Measurements from ENCODE around the gene KCNJ5.

The KCNJ5 gene

DNA sequence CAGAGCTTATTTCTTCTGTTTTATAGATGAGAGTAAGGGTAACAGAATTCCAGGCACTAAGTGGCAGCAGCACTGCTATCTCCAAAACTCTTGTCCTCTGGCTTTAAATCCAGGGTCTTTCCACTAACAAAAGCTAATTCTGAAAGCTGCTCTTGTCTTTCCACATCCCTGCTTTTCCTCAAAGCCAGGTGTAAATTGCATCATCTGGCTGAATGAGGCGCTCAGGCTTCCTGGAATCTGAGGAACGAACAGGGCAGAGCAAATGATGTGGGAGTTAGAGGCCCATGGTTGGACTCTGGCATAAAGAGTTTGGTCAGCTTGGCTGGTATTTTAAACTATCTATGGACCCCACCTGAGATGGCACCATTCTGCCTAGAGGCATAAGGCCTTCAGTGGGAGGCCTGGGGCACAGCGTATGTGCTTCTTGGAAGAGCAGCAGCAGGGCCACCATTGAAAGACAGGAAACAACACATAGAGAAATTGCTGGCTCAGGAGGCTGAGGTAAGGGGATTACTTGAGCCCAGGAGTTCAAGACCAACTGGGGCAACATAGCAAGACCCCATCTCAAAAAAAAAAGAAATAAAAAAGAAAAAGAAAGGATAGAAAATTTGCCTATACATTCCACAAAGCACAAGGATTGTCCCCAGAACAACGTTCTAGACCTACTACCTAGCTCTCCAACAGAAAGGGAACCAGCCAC, 1.9 kb downstream of the KCNJ5 start:
- DNase-seq (ENCODE audit: low read depth, low spot score), result no peak
- H3K4me3 ChIP-seq (ENCODE audit: low read length), result no peak overlapping the region

GRCh38 chr11:128893578-128894285, 2.6 kb downstream of the KCNJ5 start:
- DNase-seq (ENCODE audit: low read depth, low spot score), result peak; percentile 10
- no peak overlapping the region for H3K4me3 ChIP-seq (ENCODE audit: low read length)

DNA sequence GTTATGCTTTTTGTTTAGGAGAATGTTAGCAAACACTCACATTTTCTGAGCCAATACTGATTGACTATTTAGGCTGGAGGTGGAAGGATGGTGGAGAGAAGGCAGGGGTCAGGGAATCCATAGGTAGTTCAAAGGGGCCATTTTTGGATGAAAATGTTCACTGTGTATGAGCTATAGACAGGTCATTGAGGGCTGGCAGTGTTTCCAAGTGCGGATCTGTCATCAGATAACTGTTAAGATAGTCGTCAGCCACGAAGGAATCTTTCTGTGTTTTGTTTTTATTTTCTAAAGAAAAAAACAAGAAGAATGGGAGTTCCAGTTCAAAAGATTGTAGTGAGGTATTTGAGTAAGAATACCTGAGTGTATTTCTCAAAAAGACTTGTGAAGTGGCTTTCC, 3.1 kb downstream of the KCNJ5 start:
- DNase-seq (ENCODE audit: low read depth, low spot score), result no peak
- no peak overlapping the region for H3K4me3 ChIP-seq (ENCODE audit: low read length)

DNA sequence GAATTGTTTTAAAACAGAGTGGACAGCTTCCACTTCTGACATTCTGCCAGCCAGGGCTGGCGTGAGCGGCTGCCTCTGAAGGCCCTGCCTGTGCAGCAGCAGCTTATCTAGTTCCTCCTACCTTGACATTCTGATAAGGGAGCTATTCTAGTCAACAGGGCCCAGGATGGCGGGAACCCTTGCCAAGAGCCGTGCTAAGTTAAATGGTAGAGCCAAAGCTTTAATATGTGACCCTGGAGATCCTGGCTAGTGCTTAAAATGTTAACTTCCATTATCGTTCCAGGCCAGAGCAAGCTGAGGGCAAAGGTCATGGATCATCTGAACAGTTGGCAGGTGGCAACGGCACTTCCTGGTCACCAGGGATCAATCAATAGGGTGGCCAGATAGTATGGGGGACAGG, 3.5 kb downstream of the KCNJ5 start:
- H3K4me3 ChIP-seq (ENCODE audit: low read length), result no peak overlapping the region
- DNase-seq (ENCODE audit: low read depth, low spot score), result no peak

DNA sequence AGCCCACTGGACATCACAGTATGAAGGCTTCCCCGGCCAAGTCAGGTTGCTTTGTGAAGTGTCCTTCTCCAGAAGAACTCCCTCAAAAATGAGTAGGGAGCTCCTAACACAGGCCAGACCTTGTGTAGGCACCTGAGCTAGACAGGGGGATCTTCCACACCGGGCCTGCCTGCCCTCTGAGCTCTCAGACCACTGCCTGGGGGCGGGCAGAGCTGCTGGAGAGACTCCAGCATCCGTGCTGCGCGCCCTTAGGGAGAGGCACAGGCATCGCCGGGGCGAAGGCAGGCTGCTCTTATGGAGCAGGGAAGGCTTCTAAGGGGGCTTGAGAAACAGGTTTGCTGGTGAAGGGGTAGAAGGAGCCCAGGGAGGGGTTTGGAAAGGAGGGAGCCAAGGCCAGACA, 4.4 kb downstream of the KCNJ5 start:
- DNase-seq (ENCODE audit: low read depth, low spot score), result no peak
- H3K4me3 ChIP-seq (ENCODE audit: low read length), result no peak overlapping the region

GRCh38 chr11:128896356-128896755, 5.2 kb downstream of the KCNJ5 start:
- no peak for DNase-seq (ENCODE audit: low read depth, low spot score)
- H3K4me3 ChIP-seq (ENCODE audit: low read length), result no peak overlapping the region

GRCh38 chr11:128897826-128898225, 6.7 kb downstream of the KCNJ5 start:
- DNase-seq (ENCODE audit: low read depth, low spot score), result no peak
- H3K4me3 ChIP-seq (ENCODE audit: low read length), result no peak overlapping the region

GRCh38 chr11:128898580-128899344, 7.6 kb downstream of the KCNJ5 start:
- no peak for DNase-seq (ENCODE audit: low read depth, low spot score)
- H3K4me3 ChIP-seq (ENCODE audit: low read length), result no peak overlapping the region

- no peak for DNase-seq (ENCODE audit: low read depth, low spot score)
- H3K4me3 ChIP-seq (ENCODE audit: low read length), result no peak overlapping the region
Measured at GRCh38 chr11:128900468-128900867, 9.3 kb downstream of the KCNJ5 start.

DNA sequence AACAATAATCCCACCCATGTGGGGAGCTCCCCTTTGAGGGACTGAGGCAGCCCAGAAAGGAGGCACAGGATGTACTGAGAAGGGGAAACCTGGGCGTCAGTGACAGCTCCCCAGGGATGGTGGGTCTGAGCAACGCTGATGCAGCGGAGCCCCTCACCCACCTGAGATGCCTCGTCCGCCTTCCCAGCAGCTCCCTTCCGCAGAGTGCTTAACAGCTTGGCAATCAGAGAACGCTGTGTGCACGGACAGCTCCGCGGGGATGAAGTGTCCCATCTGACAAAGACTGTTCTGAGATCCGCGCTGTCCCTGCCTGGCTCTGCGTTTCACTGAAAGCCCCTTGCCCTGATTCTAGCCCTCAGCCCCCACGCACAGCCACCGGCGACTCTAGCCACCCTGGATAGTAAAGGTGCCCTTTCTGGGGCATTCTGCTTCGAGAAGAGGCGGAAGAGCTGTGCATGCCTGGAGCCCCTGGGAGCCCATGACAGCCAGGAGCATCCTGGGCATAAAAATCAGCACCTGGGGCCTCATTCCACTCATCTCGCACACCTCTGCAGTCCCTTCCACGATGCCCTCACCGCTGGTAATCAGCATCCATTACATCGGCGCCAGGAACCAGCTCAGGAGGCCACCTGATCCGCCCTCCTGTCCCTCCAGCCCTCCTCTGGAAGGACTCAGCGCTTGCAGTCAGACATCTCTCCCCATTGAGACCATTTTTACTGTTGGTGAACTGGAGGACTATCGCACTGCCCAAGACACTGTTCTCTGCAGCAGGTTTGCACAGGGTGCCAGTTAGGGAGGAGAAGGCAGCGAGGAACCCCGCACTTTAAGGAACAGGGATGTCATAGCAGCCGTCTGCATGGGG, 10.7 kb downstream of the KCNJ5 start:
- H3K4me3 ChIP-seq (ENCODE audit: low read length), result no peak overlapping the region

DNA sequence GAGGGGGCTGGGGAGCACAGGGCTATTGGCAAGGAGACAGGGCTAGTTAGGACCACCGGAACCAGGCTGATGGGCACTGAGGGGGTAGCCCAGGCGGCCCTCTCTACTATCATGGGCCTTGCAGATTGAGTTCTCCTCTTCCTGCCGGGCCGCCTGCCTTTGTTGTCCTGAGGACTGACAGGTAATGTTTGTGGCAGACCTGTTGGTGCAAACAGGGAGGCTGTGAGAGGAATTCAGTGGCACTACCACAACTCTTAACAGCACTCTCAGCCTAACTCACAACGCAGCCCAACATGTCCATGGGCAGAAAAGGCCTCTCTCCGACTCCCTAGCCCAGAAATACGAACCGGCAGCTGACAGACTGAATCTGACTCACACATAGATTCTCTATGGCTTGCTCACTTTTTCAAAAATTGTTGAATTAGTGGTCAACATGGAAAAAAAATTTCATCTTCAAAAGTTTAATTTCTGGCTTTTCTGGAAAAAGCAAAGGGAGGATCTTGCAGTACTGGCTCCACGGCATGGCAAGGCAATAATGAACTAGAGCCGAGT, 11.4 kb downstream of the KCNJ5 start:
- DNase-seq (ENCODE audit: low read depth, low spot score), result no peak

More for the DNA sequence above, 10.7 kb downstream of the KCNJ5 start:
- DNase-seq (ENCODE audit: low read depth, low spot score), result no peak

GRCh38 chr11:128903248-128904061, 12.3 kb downstream of the KCNJ5 start:
- H3K4me3 ChIP-seq (ENCODE audit: low read length), result no peak overlapping the region
- no peak for DNase-seq (ENCODE audit: low read depth, low spot score)

More for the DNA sequence above, 11.4 kb downstream of the KCNJ5 start:
- H3K4me3 ChIP-seq (ENCODE audit: low read length), result no peak overlapping the region

GRCh38 chr11:128904303-128904655, 13.1 kb downstream of the KCNJ5 start:
- no peak overlapping the region for H3K4me3 ChIP-seq (ENCODE audit: low read length)
- no peak for DNase-seq (ENCODE audit: low read depth, low spot score)

GRCh38 chr11:128904656-128905344, 13.6 kb downstream of the KCNJ5 start:
- peak overlapping the region; percentile 65 for H3K4me3 ChIP-seq (ENCODE audit: low read length)
- no peak for DNase-seq (ENCODE audit: low read depth, low spot score)

DNA sequence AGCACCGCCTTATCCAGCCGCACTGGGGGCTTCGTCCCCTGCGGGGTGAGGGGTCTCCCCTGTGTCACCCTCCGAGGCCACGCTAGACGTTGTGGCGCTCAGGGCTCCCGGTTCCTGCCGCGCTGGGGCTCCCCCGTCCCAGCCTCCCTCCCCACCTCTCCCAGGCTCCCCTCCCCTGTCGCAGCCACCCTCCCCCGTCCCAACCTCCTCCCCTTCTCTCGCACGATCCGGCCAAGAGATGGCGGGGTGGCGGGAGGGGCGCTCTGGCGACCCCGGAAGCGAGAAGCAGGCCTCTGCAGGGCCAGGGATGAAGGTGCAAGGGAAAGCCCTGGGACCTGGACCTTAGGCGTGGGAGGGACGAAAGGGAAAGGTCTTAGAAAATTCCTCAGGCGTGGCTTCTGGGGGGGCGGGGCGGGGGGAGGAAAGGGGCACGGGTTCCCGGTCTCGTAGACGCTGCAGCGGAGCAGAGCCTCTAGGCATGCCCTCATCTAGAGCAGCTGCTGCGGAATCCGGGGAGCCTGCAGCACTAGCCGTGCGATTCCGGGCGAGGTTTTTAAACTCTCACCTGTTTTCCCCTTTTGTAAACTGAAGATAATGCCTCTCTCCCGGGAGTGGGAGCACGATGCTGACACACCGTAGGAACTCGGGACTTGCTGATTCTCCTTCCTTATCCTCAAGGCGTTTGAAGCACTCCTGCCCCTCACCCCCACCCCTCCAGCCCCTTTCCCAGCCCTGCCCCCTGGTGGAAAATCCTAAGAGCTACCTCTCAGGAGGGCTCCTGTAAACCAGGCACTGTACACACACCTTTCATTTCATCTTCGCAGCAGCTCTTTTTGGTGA, 14.4 kb downstream of the KCNJ5 start:
- DNase-seq (ENCODE audit: low read depth, low spot score), result peak; percentile 48

DNA sequence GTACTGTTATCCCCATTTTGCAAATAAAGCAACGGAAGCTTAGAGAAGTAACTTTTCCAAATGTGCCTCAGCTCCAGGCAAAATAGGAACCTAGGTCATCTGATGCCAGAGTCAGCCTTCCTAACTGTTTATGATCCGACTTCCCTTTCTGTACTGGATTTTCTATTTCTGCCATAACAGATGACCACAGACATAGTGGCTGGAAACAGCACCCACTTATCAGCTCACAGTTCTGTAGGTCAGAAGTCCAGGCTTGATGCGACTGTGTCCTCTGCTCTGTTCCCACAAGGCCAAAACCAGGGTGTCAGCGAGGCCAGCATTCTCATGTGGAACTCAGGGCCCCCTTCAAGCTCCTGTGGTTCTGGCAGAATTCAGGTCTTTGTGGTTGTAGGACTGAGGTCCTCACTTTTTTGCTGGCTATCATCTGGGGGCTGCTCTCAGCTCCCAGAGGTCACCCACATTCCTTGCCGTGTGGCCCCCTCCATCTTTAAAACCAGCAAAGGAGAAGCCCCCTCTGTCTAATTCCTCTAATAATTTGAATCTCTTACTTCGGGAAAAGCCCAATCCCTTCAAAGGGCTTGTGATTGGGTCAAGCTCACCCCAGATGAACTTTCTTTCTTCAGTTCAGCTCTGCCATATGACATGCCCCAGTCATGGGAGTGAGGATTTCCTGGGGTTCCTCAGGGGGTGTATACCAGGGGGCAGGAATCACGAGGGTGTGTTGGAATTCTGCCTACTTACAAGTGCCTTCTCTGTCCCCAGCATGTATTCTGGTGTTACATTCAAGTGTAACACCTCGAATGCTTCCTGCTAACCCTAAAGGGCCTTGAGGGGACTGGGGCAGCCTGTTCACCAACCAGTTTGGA, 15.3 kb downstream of the KCNJ5 start:
- H3K4me3 ChIP-seq (ENCODE audit: low read length), result peak overlapping the region; percentile 65
- DNase-seq (ENCODE audit: low read depth, low spot score), result no peak

More for the DNA sequence above, 14.4 kb downstream of the KCNJ5 start:
- peak overlapping the region; percentile 65 for H3K4me3 ChIP-seq (ENCODE audit: low read length)

Measured in Jurkat, Clone E6-1 (cell line).